ENCODE data around the gene MROH7.

Gene MROH7

DNA sequence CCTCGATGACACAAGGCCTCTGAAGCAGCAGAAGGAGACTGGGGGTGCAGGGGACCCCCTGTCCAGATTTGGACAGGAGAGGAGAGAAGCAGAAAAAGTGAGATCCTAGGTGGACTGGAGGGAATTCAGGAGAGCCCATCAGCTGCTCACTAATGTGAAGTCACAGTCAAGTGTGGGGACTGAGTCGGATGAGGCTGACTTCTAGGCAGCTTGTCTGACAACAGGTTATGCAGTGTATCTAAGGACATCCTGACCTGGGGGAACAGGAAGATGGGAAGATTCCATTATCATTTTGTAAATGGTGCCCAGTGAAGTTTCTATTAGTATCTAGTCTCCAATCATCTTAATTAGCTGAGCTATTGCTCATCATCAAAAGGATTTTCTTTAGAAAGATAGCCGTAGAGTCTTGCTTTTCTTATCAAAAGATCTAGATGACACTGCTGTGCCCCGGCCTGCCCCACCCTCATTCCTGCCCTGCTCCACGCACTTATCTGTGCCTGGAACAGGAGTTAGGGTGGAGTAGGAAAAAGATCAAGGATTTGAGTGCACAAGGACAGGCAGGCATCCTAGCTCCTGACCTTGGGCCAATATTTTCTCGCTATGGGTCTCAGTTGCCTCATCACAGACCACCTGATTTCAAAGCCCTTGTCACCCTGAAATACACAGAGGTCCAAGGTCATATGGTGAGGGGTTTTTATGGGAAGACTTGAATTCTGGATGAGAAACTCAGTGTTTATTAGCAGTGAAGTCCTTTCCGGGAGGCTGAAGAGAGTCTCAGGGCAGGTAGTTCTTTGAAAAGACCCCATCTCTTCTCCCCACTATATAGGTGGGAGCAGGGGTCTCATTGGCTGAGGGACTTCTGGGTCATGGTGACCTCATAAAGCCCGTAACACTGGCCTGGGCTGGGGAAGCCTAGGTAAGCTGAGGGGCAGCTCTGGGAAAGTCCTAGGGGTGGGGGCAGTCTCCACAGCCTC is at the start of gene MROH7:
Gene MROH7, plus strand, starts transcription at position 924 of the 974 bp plus-strand sequence. CDS start 11,141 bp downstream, outside the sequence.
- no peaks in the 10 kb centered on the region for H3K36me3 ChIP-seq (ENCODE audit: control insufficient read depth, insufficient read depth, low read length)
- H3K4me1 ChIP-seq (ENCODE audit: control insufficient read depth, insufficient read depth, low read length), result no peaks in the 10 kb centered on the region
- no peak within 1 kb of the TSS for H3K4me3 ChIP-seq (ENCODE audit: low read length)
- no peaks in the 10 kb centered on the region for H3K9me3 ChIP-seq (ENCODE audit: control insufficient read depth, low read length)
- H3K27me3 ChIP-seq (ENCODE audit: control insufficient read depth, insufficient read depth, low read length), result no peaks in the 10 kb centered on the region
- no peak within 1 kb of the TSS for H3K9ac ChIP-seq (ENCODE audit: low read length)

DNA sequence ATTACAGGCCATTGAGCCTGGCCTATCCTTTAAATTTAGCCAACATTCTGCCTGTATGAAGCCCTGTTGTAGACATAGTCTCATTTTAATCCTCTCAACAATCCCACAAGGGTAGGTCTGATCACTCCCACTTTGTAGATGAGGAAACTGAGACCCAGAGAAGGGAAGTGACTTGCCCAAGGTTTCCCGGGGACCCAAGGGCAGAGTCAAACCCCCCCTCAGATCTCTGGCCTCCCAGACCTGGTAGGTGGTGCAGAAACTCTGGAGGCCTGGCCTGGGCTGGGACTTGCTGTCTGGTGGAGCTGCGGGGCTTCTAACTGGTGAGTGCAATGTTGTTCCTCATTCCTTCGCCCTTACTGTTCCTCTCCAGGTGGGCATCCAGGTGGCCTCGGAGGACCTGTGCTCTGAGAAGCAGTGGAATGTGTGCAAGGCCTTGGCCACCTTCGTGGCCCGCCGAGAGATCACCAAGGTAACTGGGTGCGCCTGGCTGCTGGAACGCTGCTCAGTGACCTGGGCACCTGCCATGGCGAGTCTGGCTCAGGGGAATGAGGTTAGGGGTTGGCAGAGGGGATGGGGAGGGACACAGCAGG is 47.9 kb upstream of the MROH7 start:
- Histone ChIP-seq H3K4me1 (ENCODE audit: control insufficient read depth, insufficient read depth, low read length) (no peaks in the 10 kb centered on the region), H3K4me3 (ENCODE audit: low read length) (no peak overlapping the region), H3K9ac (ENCODE audit: low read length) (no peak overlapping the region), H3K9me3 (ENCODE audit: control insufficient read depth, low read length) (no peaks in the 10 kb centered on the region), H3K36me3 (ENCODE audit: control insufficient read depth, insufficient read depth, low read length) (peaks cover 18% of the 10 kb centered on the region), H3K27me3 (ENCODE audit: control insufficient read depth, insufficient read depth, low read length) (no peaks in the 10 kb centered on the region)

DNA sequence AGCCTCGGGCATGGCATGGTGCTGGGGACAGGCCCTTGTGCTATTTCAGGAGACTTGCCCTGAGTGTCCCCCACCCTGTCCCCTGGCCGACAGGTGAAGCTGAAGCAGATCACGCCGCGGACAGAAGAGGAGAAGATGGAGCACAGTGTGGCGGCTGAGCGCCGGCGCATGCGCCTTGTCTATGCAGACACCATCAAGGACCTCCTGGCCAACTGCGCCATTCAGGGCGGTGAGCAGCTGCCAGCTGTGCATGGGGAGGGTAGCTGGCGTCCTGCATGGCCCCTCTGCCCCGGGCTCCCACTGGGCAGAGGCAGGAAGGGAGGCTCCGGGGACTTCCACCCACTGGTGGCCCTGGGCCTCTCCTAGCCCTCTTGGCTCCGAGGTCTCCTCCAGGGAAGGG is 47.1 kb upstream of the MROH7 start:
- no peaks in the 10 kb centered on the region for H3K4me1 ChIP-seq (ENCODE audit: control insufficient read depth, insufficient read depth, low read length)
- H3K27me3 ChIP-seq (ENCODE audit: control insufficient read depth, insufficient read depth, low read length), result no peaks in the 10 kb centered on the region
- H3K36me3 ChIP-seq (ENCODE audit: control insufficient read depth, insufficient read depth, low read length), result peaks cover 18% of the 10 kb centered on the region
- no peaks in the 10 kb centered on the region for H3K9me3 ChIP-seq (ENCODE audit: control insufficient read depth, low read length)
- H3K4me3 ChIP-seq (ENCODE audit: low read length), result no peak overlapping the region
- H3K9ac ChIP-seq (ENCODE audit: low read length), result no peak overlapping the region

DNA sequence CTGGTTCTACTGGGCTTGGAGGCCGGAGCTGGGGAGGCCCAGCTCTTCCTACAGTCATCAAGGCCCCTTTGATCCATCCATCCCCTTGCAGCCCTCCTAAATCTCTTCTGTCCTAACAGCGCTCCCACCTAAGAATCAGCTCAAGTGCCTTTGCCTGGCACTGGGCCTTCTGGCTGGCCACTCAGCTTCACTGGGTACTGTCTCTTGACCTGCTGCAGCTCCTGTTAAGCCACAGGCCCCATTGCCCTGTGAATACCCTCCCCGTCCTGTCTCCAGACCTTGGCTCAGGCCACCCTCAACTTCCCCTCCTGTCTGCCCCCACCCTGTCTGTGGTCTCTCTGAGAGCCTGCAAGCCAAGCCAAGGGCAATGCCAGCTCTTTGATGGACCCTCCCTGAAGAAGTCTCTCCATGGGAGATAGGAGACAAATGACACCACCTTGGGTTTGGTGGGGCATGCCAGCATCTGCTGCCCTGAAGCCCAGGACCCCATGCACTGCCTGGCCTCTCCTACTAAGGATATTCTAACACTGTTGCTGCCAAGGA is 45.6 kb upstream of the MROH7 start:
- H3K27me3 ChIP-seq (ENCODE audit: control insufficient read depth, insufficient read depth, low read length), result no peaks in the 10 kb centered on the region
- no peak overlapping the region for H3K9ac ChIP-seq (ENCODE audit: low read length)
- H3K36me3 ChIP-seq (ENCODE audit: control insufficient read depth, insufficient read depth, low read length), result peaks cover 16% of the 10 kb centered on the region
- no peaks in the 10 kb centered on the region for H3K4me1 ChIP-seq (ENCODE audit: control insufficient read depth, insufficient read depth, low read length)
- H3K4me3 ChIP-seq (ENCODE audit: low read length), result no peak overlapping the region
- no peaks in the 10 kb centered on the region for H3K9me3 ChIP-seq (ENCODE audit: control insufficient read depth, low read length)

DNA sequence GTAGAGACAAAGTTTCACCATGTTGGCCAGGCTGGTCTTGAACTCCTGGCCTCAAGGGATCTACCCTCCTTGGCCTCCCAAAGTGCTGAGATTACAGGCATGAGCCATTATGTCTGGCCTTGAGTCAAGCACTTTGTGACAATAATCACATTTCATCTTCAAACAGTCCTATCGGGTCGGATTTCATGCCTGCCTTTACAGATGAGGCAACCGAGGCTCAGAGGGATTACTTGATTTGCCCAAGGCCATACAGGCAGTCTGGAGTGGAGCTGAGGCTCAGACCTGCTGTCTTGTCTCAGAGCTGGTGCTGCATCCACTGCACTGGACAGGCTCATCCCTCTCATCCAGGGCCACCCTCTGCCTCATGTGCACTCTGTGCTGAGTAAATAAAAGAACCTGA is 44.8 kb upstream of the MROH7 start:
- peaks cover 10% of the 10 kb centered on the region for H3K36me3 ChIP-seq (ENCODE audit: control insufficient read depth, insufficient read depth, low read length)
- H3K4me1 ChIP-seq (ENCODE audit: control insufficient read depth, insufficient read depth, low read length), result no peaks in the 10 kb centered on the region

DNA sequence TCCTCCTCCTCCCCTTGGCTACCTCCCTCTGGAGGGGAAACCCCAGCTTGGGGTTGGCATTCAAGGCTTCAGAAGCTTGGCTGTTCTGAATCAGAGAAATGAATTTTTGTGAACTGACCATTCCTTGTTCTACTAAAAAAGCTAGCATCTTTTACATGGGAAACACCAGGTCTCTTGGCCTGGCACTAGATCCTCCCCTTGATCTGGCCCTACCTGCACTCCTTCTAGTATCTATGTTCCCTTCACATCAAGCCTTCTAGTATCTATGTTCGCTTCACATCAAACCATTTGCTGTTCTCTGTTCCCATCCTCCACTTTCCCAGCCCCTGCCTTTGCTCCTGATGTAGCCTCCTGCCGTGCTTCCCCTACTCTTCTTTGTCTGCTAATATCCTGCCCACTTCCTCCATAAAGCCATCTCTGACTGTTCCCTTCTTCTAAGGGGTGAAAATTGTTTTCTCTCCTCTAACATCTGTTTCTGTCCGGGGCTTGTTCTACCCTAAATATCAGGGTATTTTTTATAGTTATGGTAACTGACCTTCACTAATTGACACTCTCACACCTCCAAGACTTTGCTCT is 44.0 kb upstream of the MROH7 start:
- Histone ChIP-seq H3K4me1 (ENCODE audit: control insufficient read depth, insufficient read depth, low read length) (no peaks in the 10 kb centered on the region), H3K4me3 (ENCODE audit: low read length) (no peak overlapping the region), H3K27me3 (ENCODE audit: control insufficient read depth, insufficient read depth, low read length) (no peaks in the 10 kb centered on the region), H3K9me3 (ENCODE audit: control insufficient read depth, low read length) (no peaks in the 10 kb centered on the region), H3K9ac (ENCODE audit: low read length) (no peak overlapping the region), H3K36me3 (ENCODE audit: control insufficient read depth, insufficient read depth, low read length) (peaks cover 10% of the 10 kb centered on the region)

More for the DNA sequence above, 44.8 kb upstream of the MROH7 start:
- no peaks in the 10 kb centered on the region for H3K27me3 ChIP-seq (ENCODE audit: control insufficient read depth, insufficient read depth, low read length)
- no peaks in the 10 kb centered on the region for H3K9me3 ChIP-seq (ENCODE audit: control insufficient read depth, low read length)
- no peak overlapping the region for H3K9ac ChIP-seq (ENCODE audit: low read length)
- no peak overlapping the region for H3K4me3 ChIP-seq (ENCODE audit: low read length)

DNA sequence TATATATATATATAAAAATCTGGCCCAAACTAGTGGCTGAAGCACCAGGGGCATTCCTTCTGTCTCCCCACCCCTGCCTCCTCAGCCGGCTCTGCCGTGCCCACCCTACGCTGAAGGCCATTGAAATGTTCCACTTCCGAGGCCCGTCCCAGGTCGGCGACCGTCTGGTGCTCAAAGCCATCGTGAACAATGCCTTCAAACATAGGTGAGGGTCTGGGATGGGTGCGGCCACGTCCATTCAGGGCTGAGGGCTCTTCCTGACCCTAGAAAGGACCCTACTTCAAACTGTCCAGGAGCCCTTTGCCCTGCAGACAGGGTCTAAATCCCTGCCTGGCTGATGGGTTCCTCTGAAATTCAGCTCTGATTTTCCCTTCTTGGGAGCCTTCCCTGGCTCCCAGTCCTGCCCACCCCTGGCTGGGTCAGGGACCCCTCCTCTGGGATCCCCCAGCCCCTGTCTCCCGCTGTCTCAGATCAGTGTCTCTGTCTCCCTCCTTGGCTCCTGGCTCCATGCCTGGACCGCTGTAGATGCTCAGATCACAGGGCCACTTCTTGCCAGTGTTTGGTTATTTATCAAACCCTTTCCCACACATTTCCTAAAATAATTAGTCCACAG is 42.3 kb upstream of the MROH7 start:
- Histone ChIP-seq H3K4me1 (ENCODE audit: control insufficient read depth, insufficient read depth, low read length) (no peaks in the 10 kb centered on the region), H3K4me3 (ENCODE audit: low read length) (no peak overlapping the region), H3K9me3 (ENCODE audit: control insufficient read depth, low read length) (no peaks in the 10 kb centered on the region), H3K27me3 (ENCODE audit: control insufficient read depth, insufficient read depth, low read length) (no peaks in the 10 kb centered on the region), H3K9ac (ENCODE audit: low read length) (no peak overlapping the region), H3K36me3 (ENCODE audit: control insufficient read depth, insufficient read depth, low read length) (peaks cover 10% of the 10 kb centered on the region)

DNA sequence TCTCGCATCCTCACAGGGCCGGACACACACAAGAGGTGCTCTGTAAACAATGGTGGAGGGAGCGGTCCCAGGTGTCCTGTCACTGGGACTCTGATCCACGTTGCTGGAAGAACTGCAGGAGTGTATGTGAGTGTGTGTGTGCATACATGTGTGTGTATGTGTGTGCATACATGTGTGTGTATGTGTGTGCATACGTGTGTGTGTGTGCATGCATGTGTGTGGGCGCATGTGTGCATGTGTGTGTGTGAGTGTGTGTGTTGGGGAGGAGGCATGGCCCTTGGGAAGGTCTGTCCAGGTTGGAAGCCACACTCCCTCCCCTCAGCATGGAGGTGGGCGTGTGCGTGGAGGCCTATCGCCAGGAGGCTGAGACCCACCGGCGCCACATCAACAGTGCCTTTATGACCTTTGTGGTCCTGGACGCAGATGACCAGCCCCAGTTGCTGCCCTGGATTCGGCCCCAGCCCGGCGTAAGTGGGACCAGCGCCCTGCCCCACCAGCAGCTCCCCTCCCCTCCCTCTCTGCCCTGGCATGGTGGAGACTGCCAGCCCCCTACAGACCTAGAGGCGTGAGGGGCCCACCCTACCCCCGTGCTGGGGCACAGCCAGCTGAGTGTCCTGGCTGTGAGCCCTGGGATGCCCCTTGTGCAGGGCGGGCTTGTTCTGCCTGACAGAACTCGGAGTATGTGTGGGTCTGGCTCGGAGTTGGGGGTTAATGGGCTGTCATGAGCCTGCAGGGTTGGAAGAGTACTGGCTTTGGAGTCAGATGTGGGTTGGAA is 40.5 kb upstream of the MROH7 start:
- Histone ChIP-seq H3K27me3 (ENCODE audit: control insufficient read depth, insufficient read depth, low read length) (no peaks in the 10 kb centered on the region), H3K4me3 (ENCODE audit: low read length) (no peak overlapping the region), H3K4me1 (ENCODE audit: control insufficient read depth, insufficient read depth, low read length) (no peaks in the 10 kb centered on the region), H3K36me3 (ENCODE audit: control insufficient read depth, insufficient read depth, low read length) (peaks cover 10% of the 10 kb centered on the region), H3K9ac (ENCODE audit: low read length) (no peak overlapping the region), H3K9me3 (ENCODE audit: control insufficient read depth, low read length) (no peaks in the 10 kb centered on the region)

DNA sequence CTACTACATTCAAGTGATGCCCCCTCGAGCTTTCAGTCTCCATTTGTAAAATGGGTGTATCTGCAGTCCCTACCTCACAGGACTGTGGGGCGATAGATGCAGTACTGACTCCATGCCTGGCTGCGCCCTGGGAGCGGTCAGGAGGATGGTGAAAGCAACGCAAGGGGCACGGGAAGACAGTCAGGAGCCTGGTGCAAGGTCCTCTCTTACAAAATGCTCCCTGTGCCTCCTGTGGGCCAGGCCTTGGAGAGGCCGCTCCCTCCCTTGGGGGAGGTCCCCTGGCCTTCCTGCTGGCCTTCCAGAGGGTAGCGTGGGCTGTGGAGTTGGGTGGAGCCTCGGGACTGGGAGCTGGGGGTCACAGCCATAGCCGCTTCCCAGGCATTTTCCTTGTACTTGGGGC is 39.9 kb upstream of the MROH7 start:
- H3K36me3 ChIP-seq (ENCODE audit: control insufficient read depth, insufficient read depth, low read length), result peaks cover 10% of the 10 kb centered on the region

DNA sequence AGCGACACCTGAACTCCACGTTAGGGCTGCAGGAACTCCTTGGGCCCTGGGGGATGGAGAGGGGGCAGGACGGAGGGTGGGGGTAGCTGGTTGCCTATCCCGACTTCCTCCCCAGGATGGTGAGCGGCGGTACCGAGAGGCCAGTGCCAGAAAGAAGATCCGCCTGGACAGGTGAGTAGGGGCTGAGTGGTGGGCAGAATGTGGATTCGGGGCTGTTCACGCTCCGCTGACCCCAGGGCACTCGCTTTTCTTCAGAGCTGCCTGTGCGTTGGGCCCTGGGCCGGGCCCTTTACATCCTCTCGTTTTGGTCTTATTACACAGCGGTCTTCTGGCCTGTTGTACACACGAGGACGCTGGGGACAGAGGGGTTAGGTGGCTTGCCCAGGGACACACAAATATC is 39.0 kb upstream of the MROH7 start:
- H3K9me3 ChIP-seq (ENCODE audit: control insufficient read depth, low read length), result no peaks in the 10 kb centered on the region
- H3K4me1 ChIP-seq (ENCODE audit: control insufficient read depth, insufficient read depth, low read length), result no peaks in the 10 kb centered on the region
- no peak overlapping the region for H3K9ac ChIP-seq (ENCODE audit: low read length)
- peaks cover 5% of the 10 kb centered on the region for H3K36me3 ChIP-seq (ENCODE audit: control insufficient read depth, insufficient read depth, low read length)
- H3K4me3 ChIP-seq (ENCODE audit: low read length), result no peak overlapping the region
- no peaks in the 10 kb centered on the region for H3K27me3 ChIP-seq (ENCODE audit: control insufficient read depth, insufficient read depth, low read length)

More for the DNA sequence above, 39.9 kb upstream of the MROH7 start:
- Histone ChIP-seq H3K9me3 (ENCODE audit: control insufficient read depth, low read length) (no peaks in the 10 kb centered on the region), H3K27me3 (ENCODE audit: control insufficient read depth, insufficient read depth, low read length) (no peaks in the 10 kb centered on the region), H3K4me3 (ENCODE audit: low read length) (no peak overlapping the region), H3K4me1 (ENCODE audit: control insufficient read depth, insufficient read depth, low read length) (no peaks in the 10 kb centered on the region), H3K9ac (ENCODE audit: low read length) (no peak overlapping the region)

DNA sequence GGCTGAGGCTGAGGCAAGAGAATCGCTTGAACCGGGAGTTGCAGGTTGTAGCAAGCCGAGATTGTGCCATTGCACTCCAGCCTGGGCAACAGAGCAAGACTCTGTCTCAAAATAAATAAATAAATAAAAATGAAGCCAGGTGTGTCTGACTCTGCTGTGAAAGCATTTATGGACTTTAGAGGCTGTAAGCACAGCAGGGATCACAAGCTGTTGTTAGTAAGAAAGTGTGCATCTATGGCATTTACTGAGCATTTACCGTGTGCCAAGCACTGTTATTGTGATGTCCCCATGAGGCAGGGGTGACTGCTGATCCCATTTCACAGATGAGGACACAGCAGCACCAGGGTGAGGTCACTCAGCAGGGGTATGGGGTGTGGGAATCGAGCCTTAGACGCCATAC is 38.3 kb upstream of the MROH7 start:
- Histone ChIP-seq H3K9ac (ENCODE audit: low read length) (no peak overlapping the region), H3K4me3 (ENCODE audit: low read length) (no peak overlapping the region), H3K9me3 (ENCODE audit: control insufficient read depth, low read length) (no peaks in the 10 kb centered on the region), H3K4me1 (ENCODE audit: control insufficient read depth, insufficient read depth, low read length) (no peaks in the 10 kb centered on the region), H3K27me3 (ENCODE audit: control insufficient read depth, insufficient read depth, low read length) (no peaks in the 10 kb centered on the region), H3K36me3 (ENCODE audit: control insufficient read depth, insufficient read depth, low read length) (peaks cover 7% of the 10 kb centered on the region)
